Rectal smooth muscle tissue (tissue), 1 donor: ENCODE results near the gene SPSB1.

Experiments
- H3K27ac ChIP-seq: one replicate; pipeline ENCODE4 v1.7.0; 2013; ENCODE audit warnings: low read depth, low read length, inconsistent platforms
- H3K27me3 ChIP-seq: one replicate; pipeline ENCODE4 v1.7.0; 2013; ENCODE audit warnings: low read length; ENCODE audit not compliant: control insufficient read depth, insufficient read depth
- H3K36me3 ChIP-seq: one replicate; pipeline ENCODE4 v1.7.0; 2013; ENCODE audit warnings: low read length; ENCODE audit not compliant: control insufficient read depth, insufficient read depth
- H3K4me1 ChIP-seq: one replicate; pipeline ENCODE4 v1.7.0; 2013; ENCODE audit warnings: low read length; ENCODE audit not compliant: control insufficient read depth, insufficient read depth
- H3K4me3 ChIP-seq: one replicate; pipeline ENCODE4 v1.7.0; 2013; ENCODE audit warnings: low read length
- H3K9ac ChIP-seq: one replicate; pipeline ENCODE4 v1.7.0; 2013; ENCODE audit warnings: low read length

SPSB1 gene

DNA sequence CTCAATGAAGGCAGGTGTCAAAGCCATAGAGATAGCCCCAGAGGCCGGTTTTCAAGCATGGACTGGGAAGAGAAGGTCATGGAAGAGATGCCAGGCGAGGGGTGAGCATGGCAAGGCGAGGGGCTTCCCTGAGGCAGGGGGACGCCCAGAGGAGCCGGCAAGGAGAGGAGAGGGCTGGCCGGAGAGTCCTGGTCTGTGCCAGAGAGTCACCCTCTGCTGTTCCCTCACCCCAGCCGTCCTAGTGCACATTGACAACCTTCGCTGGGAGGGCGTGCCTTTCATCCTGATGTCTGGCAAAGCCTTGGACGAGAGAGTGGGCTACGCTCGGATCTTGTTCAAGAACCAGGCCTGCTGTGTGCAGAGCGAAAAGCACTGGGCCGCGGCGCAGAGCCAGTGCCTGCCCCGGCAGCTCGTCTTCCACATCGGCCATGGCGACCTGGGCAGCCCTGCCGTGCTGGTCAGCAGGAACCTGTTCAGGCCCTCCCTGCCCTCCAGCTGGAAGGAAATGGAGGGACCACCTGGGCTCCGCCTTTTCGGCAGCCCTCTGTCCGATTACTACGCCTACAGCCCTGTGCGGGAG, 29.3 kb upstream of the SPSB1 start:
- peaks cover 2% of the 10 kb centered on the region for H3K27me3 ChIP-seq
- peaks cover 26% of the 10 kb centered on the region for H3K36me3 ChIP-seq
- H3K4me1 ChIP-seq: peaks cover 4% of the 10 kb centered on the region
- H3K4me3 ChIP-seq: no peak overlapping the region
- H3K9ac ChIP-seq: no peak overlapping the region
- H3K27ac ChIP-seq: no peak overlapping the region

DNA sequence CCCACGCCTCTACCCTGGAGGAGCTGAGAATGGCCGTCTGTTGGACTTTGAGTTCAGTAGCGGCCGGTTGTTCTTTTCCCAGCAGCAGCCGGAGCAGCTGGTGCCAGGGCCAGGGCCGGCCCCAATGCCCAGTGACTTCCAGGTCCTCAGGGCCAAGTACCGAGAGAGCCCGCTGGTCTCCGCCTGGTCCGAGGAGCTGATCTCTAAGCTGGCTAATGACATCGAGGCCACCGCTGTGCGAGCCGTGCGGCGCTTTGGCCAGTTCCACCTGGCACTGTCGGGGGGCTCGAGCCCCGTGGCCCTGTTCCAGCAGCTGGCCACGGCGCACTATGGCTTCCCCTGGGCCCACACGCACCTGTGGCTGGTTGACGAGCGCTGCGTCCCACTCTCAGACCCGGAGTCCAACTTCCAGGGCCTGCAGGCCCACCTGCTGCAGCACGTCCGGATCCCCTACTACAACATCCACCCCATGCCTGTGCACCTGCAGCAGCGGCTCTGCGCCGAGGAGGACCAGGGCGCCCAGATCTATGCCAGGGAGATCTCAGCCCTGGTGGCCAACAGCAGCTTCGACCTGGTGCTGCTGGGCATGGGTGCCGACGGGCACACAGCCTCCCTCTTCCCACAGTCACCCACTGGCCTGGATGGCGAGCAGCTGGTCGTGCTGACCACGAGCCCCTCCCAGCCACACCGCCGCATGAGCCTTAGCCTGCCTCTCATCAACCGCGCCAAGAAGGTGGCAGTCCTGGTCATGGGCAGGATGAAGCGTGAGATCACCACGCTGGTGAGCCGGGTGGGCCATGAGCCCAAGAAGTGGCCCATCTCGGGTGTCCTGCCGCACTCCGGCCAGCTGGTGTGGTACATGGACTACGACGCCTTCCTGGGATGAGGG, 28.5 kb upstream of the SPSB1 start:
- H3K4me1 ChIP-seq: peaks cover 4% of the 10 kb centered on the region
- no peak overlapping the region for H3K4me3 ChIP-seq
- no peak overlapping the region for H3K9ac ChIP-seq
- no peak overlapping the region for H3K27ac ChIP-seq
- H3K36me3 ChIP-seq: peaks cover 28% of the 10 kb centered on the region
- H3K27me3 ChIP-seq: peaks cover 2% of the 10 kb centered on the region

DNA sequence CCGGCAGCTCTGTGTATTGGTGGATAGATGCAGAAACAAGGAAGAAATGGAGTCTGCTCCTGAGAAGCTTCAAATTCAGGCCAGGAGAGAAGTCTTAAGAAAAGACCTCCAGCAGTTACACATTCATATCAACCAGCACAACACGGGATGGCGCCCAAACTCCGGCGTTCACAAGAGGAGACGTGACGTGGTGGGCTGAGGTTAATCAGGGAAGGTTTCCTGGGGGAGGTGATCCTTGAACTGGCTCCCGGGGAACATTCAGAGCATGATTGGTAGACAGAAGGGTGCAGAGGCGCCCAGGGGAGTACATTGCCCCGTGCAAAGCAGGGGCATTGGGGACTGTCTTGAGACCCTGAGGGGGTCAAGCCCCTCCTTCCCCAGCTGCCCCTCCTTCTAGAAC, 27.7 kb upstream of the SPSB1 start:
- peaks cover 30% of the 10 kb centered on the region for H3K36me3 ChIP-seq
- no peak overlapping the region for H3K9ac ChIP-seq
- peaks cover 4% of the 10 kb centered on the region for H3K4me1 ChIP-seq

DNA sequence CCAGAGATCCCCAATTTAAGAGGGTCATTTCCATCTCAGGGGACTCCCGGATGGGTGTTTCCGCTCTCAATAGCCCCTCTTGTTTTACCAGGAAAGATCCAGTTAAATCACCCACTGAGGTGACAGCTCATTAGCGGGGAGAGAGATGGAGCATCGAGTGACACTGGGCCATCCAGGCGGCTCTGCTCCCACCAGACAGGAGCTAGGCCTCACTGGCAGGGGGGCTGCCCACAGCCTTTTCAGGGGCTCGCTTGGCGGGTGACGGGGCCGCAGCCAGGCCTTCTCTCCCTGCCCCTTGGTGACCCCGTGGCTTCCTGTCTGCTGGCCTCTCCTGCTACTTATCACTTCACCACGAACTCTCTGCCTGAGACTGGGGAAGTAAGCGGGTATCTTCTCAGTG, 26.7 kb upstream of the SPSB1 start:
- peaks cover 30% of the 10 kb centered on the region for H3K36me3 ChIP-seq
- H3K4me3 ChIP-seq: no peak overlapping the region
- H3K27me3 ChIP-seq: peaks cover 2% of the 10 kb centered on the region
- peaks cover 8% of the 10 kb centered on the region for H3K4me1 ChIP-seq
- no peak overlapping the region for H3K27ac ChIP-seq
- no peak overlapping the region for H3K9ac ChIP-seq

More for the DNA sequence above, 27.7 kb upstream of the SPSB1 start:
- Histone ChIP-seq H3K27me3 (peaks cover 2% of the 10 kb centered on the region), H3K4me3 (no peak overlapping the region), H3K27ac (no peak overlapping the region)

DNA sequence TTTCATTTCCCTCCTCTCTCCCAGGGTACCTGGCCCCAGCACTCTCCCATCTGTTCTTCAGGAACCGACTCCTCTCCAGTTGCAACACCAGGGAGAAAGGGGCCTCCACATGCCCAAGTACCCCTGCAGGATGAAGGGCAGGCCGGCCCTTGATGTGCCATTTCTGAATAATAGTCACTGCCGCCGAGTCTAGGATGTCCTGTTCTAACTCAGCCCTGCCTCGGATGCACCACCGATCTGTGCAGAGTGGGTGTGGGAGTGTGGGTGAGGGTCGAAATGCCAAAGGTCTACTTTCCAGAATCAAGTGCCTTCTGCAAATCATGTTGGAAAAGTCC, 25.4 kb upstream of the SPSB1 start:
- peaks cover 8% of the 10 kb centered on the region for H3K4me1 ChIP-seq
- no peak overlapping the region for H3K4me3 ChIP-seq
- no peaks in the 10 kb centered on the region for H3K27me3 ChIP-seq
- no peak overlapping the region for H3K27ac ChIP-seq
- no peak overlapping the region for H3K9ac ChIP-seq
- peaks cover 27% of the 10 kb centered on the region for H3K36me3 ChIP-seq

DNA sequence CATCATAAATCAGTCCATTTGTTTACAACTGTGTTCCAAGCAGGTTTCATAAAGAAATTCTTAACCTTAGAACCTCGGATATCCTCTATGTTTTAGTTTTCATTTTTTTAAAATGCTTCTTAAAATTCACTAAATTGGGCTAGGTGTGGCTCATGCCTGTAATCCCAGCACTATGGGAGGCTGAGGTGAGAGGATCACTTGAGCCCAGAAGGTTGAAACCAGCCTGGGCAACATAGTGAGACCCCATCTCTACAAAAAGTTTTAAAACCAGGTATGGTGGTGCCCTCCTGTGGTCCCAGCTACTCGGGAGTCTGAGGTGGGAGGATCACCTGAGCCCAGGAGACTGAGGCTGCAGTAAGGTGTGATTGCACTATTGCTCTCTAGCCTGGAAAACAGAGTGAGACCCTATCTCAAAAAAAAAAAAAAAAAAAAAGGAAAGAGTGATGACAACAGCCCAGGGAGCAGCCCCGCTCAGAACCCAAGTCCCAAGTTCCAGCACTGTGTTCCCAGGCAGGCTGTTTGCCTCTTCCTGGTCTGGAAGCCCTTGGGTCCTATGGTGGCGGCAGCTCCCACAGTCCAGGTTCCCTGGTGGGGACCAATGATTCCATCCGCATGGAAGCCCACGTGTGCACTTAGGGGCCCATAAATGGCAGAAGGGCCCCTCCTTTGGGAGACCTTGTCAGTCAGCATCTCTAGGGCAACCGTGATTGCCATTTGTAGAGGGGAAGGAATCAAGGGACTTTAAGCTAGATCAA, 24.7 kb upstream of the SPSB1 start:
- Histone ChIP-seq H3K4me3 (no peak overlapping the region), H3K4me1 (peaks cover 8% of the 10 kb centered on the region), H3K27ac (no peak overlapping the region), H3K27me3 (no peaks in the 10 kb centered on the region), H3K36me3 (peaks cover 20% of the 10 kb centered on the region), H3K9ac (no peak overlapping the region)

DNA sequence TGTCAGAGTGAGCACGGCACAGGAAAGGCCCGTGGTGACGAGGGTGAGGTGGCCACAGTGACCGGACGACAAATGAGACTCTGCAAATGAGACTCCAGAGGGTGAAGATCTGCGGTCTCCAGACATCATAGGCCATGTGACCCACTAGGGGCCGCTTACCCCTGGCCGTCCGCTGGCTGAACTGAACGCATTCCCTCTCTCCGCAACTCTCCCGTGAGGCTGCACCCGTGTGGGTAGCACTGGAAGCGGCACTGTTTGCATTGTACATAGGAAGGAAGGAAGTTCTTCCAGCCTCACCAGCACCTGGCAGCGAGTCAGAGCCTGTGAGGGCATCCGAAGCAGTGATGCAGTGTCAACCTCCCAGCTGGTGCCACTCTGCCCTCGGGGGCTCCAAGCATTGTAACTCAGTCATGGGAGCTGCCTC, 23.6 kb upstream of the SPSB1 start:
- Histone ChIP-seq H3K9ac (no peak overlapping the region), H3K4me1 (peaks cover 8% of the 10 kb centered on the region), H3K36me3 (peaks cover 14% of the 10 kb centered on the region), H3K4me3 (no peak overlapping the region), H3K27ac (no peak overlapping the region), H3K27me3 (no peaks in the 10 kb centered on the region)

DNA sequence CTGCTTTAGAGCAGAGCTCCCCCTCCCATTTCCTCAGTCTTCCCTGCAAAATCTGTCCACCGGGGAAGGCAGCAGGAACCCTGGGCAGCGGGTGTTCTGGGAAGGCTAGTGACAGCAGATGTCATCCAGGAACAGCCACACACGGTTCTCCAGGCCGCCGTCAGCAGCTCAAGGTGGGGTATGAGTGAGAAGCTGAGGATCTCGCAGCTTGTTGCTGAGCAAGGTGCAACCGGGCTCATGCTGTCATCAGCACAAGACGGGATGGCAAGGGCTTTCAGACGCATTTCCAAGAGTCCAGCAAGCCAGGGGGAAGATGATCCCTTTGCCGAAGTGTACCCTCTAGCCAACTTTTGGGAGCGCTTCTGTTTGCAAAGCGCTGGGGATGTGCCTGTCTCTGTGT, 23.0 kb upstream of the SPSB1 start:
- peaks cover 8% of the 10 kb centered on the region for H3K4me1 ChIP-seq
- H3K4me3 ChIP-seq: no peak overlapping the region
- no peak overlapping the region for H3K9ac ChIP-seq
- peaks cover 8% of the 10 kb centered on the region for H3K36me3 ChIP-seq
- H3K27ac ChIP-seq: no peak overlapping the region
- no peaks in the 10 kb centered on the region for H3K27me3 ChIP-seq

DNA sequence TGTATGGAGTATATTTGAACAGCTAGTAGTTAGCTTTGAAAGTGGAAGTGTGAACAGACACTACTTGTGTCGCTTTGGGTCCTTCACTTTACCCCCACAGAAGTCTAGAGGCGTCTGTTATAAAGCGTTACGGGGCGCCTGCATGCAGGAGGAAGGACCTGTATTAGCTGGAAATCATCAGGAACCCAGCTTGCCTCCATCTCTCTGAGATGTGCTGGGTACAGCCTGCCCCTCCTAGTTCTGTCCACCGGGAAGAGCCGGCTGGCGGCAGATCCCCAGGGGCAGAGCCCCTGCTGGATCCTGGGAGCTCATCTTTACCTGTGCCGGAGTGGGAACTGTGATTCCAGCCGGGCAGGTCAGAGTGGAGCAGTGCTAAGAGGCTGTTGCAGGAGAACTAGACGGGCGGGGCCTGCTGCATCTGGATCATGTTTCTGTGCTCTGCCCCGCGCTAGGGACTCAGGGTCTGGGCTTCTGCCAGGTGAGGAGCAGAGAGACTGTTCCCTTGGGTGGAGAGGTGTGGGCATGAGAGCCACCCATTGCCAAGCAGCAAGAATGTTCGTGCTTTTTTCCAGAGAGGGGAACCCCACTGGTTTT, 22.3 kb upstream of the SPSB1 start:
- peaks cover 4% of the 10 kb centered on the region for H3K36me3 ChIP-seq
- no peak overlapping the region for H3K9ac ChIP-seq
- no peaks in the 10 kb centered on the region for H3K27me3 ChIP-seq
- H3K4me1 ChIP-seq: peaks cover 8% of the 10 kb centered on the region
- no peak overlapping the region for H3K27ac ChIP-seq
- H3K4me3 ChIP-seq: no peak overlapping the region

DNA sequence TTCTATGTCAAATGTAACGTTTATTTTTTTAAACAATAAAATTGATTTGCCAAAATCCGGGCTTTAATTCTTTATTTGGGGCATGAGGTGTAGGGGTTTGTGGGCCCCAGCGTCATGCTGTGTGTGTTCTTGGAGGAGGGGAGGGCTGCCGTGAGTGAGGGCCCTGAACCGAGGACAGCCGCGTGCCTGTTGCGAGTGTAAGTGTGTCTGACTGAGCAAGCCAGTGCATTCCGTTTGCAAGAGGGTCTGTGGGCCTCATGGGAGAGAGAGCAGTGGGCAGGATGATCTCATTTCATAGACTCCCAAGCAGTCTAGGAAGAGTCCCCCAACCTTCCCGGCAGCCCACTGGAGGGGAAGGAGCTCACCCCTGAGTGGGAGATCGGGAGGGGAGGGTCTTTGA, 21.4 kb upstream of the SPSB1 start:
- no peak overlapping the region for H3K27ac ChIP-seq
- peaks cover 8% of the 10 kb centered on the region for H3K4me1 ChIP-seq
- no peak overlapping the region for H3K4me3 ChIP-seq
- H3K9ac ChIP-seq: no peak overlapping the region
- H3K36me3 ChIP-seq: peaks cover 4% of the 10 kb centered on the region
- H3K27me3 ChIP-seq: no peaks in the 10 kb centered on the region

DNA sequence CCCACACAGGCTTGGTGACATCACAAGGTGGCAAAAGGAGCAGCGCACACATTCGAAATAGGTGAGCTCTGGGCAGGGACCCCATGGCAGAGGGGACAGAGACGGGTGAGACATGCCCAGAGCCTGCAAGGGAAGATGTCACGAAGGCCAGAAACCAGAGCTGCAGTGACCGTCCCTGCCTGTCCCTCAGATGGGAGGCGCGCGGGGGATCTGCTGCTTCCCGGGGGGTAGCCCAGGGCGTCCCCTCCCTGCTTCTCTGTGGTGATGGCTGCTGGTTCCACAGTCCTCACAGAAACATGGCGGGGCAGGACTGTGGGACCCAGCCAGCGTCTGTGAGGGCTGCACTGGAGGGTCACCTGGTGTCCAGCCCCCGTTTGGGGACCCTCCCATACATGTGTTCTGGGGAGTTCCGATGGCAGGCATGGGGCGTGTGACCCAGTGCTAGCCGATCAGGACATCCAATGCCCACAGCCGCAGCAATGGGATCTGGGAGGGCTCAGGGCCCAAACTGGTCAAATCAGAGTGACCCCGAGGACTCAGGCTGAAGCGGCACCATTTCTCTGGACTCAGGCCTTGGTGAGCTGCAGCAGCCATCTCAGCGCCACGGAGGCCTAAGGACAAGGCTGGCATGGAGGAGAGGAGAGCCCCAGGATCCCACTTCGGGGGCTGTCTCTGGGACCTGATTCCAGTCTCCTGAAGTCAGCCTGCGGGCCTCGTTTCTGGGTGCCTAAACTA, 20.7 kb upstream of the SPSB1 start:
- Histone ChIP-seq H3K4me3 (no peak overlapping the region), H3K27ac (no peak overlapping the region), H3K36me3 (peaks cover 4% of the 10 kb centered on the region), H3K9ac (no peak overlapping the region), H3K27me3 (no peaks in the 10 kb centered on the region), H3K4me1 (peaks cover 4% of the 10 kb centered on the region)

DNA sequence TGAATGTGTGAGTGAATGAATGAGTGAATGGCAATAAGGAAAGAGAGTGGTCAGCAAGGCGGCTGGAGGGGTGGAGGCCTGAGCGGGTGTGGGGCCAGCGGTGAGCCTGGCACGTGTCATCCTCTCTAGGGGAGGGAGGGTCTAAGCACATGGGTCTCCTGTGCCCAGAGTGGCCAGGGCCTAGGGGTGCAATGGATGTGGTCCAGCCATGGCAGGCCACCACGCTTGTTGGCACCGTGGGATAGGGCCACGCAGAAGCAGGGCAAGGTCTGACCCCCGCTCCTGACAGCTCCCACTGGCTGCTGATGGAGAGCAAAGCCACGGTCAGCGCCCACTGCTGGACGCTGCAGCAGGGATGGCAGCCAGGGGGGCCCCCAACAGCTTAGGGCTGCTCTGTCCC, 19.5 kb upstream of the SPSB1 start:
- Histone ChIP-seq H3K36me3 (peaks cover 4% of the 10 kb centered on the region), H3K27me3 (no peaks in the 10 kb centered on the region), H3K4me3 (no peak overlapping the region), H3K9ac (no peak overlapping the region), H3K4me1 (peaks cover 4% of the 10 kb centered on the region), H3K27ac (no peak overlapping the region)
